Measurements from ENCODE around the gene ATG101. TPM values are rescaled to one million over a fixed set of nuclear protein-coding genes. Genes with fewer than 3 reads are reported as not detected.

ATG101 gene
- total and polyA plus RNA-seq, 9 of the 15 experiments (the other 6 are each of a cell fraction or from before 2014, with no cell fraction given), result 2.9 to 52.4 (median 29.7) TPM

DNA sequence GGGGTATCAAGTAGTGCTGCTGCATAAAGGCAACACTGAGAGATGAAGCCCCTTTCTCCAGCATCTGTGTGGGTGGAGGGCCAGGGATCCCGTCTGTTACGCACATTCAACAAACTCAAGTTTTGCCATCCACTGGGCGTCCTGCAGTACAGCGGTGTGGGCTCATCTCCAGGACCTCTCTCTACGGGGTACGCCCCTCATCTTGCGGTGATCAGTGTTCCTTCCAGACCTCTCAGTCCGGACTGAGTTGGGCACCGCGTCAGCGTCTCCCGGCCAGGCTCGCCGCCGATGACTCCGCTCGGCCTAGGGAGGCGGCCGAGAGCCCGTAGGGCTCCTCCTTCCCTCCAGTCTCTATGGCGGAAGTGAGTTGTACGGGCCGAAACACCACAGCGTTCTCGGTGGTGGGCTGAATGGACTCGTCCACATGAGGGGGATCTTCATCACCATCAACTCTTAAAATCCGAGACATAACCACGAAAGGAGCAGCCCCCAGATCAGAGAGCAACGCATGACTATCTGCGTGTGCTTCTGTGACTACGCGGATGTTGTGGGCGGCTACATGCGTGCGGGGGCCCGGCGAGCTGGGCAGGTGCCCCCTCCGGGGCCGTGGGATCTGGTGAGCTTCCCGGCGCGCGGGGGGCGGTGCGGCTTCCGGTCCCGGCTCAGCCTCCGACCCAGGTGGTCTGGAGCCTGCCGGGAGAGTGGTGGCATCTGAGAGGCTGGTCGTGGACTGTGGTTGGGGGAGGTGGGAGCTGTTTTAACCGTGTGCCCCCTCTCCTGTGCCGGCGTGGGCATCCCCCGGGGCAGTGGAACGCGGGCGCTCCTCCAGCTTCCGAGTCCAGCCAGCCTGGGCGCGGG, at the start of gene ATG101 (continued):
- TF ChIP-seq ZNF644 (tag; IDR thresholded peaks at IDR 0.05; ENCODE audit: low read depth), result no peak
- TF ChIP-seq FOS (IDR thresholded peaks at IDR 0.05; ENCODE audit: extremely low read depth, insufficient read length), result no peak
- TF ChIP-seq E2F3 (CRISPR knock-in tag; IDR thresholded peaks at IDR 0.05), result no peak
- TF ChIP-seq HMG20A (CRISPR knock-in tag; conservative IDR thresholded peaks at IDR 0.05), result no peak
- no peak for TF ChIP-seq OTX1 (CRISPR knock-in tag; IDR thresholded peaks at IDR 0.05)
- TF ChIP-seq RFX7 (CRISPR knock-in tag; IDR thresholded peaks at IDR 0.05), result no peak
- no peak for TF ChIP-seq PHTF2 (CRISPR knock-in tag; IDR thresholded peaks at IDR 0.05)
- TF ChIP-seq, protein P1, sequence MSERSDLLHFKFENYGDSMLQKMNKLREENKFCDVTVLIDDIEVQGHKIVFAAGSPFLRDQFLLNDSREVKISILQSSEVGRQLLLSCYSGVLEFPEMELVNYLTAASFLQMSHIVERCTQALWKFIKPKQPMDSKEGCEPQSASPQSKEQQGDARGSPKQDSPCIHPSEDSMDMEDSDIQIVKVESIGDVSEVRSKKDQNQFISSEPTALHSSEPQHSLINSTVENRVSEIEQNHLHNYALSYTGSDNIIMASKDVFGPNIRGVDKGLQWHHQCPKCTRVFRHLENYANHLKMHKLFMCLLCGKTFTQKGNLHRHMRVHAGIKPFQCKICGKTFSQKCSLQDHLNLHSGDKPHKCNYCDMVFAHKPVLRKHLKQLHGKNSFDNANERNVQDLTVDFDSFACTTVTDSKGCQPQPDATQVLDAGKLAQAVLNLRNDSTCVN (CRISPR knock-in tag; IDR thresholded peaks at IDR 0.05), result no peak
- no peak for TF ChIP-seq ZBTB1 (CRISPR knock-in tag; IDR thresholded peaks at IDR 0.05; ENCODE audit: borderline replicate concordance, low read depth)
- peak; percentile 35; the same call in 1 of the 2 replicates for TF ChIP-seq BCOR (IDR thresholded peaks at IDR 0.05)
- peak; percentile 82; the same call in 1 of the 2 replicates for TF ChIP-seq NBN (IDR thresholded peaks at IDR 0.05; ENCODE audit: low read depth)
- peak; percentile 72 for TF ChIP-seq HMGN3 (IDR thresholded peaks at IDR 0.05; ENCODE audit: borderline replicate concordance, extremely low read depth, insufficient read length, low read depth, low read length)
- no peak for TF ChIP-seq HEY1 (CRISPR knock-in tag; IDR thresholded peaks at IDR 0.05; ENCODE audit: borderline replicate concordance)
- TF ChIP-seq ZNF766 (CRISPR knock-in tag; conservative IDR thresholded peaks at IDR 0.05), result no peak
- TF ChIP-seq ZBED1 (IDR thresholded peaks at IDR 0.05), result no peak
- peak; percentile 30; the same call in 1 of the 2 replicates for TF ChIP-seq ZFX (CRISPR knock-in tag; IDR thresholded peaks at IDR 0.05)
- TF ChIP-seq, protein P2, sequence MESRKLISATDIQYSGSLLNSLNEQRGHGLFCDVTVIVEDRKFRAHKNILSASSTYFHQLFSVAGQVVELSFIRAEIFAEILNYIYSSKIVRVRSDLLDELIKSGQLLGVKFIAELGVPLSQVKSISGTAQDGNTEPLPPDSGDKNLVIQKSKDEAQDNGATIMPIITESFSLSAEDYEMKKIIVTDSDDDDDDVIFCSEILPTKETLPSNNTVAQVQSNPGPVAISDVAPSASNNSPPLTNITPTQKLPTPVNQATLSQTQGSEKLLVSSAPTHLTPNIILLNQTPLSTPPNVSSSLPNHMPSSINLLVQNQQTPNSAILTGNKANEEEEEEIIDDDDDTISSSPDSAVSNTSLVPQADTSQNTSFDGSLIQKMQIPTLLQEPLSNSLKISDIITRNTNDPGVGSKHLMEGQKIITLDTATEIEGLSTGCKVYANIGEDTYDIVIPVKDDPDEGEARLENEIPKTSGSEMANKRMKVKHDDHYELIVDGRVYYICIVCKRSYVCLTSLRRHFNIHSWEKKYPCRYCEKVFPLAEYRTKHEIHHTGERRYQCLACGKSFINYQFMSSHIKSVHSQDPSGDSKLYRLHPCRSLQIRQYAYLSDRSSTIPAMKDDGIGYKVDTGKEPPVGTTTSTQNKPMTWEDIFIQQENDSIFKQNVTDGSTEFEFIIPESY (CRISPR knock-in tag; IDR thresholded peaks at IDR 0.05), result peak; percentile 52; the same call in 1 of the 2 replicates
- peak; percentile 87; the same call in 1 of the 2 replicates for TF ChIP-seq ELF4 (CRISPR knock-in tag; IDR thresholded peaks at IDR 0.05)
- no peak for TF ChIP-seq POU5F1 (IDR thresholded peaks at IDR 0.05; ENCODE audit: borderline replicate concordance, low read depth, low read length, partially characterized antibody)
- TF ChIP-seq ELF1 (tag; IDR thresholded peaks at IDR 0.05), result peak; percentile 87
- no peak for TF ChIP-seq ZNF282 (CRISPR knock-in tag; IDR thresholded peaks at IDR 0.05)
- TF ChIP-seq ZNF23 (CRISPR knock-in tag; IDR thresholded peaks at IDR 0.05), result no peak
- TF ChIP-seq FOXA3 (CRISPR knock-in tag; conservative IDR thresholded peaks at IDR 0.05 in 1 of 2, IDR thresholded peaks at IDR 0.05 in 1 of 2), result no peak
- peak; percentile 70 for TF ChIP-seq FOXP1 (CRISPR knock-in tag; IDR thresholded peaks at IDR 0.05)
- TF ChIP-seq RAD21 (CRISPR knock-in tag; conservative IDR thresholded peaks at IDR 0.05 in 1 of 2, IDR thresholded peaks at IDR 0.05 in 1 of 2), result peak in 1 of 2 experiments; percentile 23; a peak in 1 of 4 replicates
- no peak for TF ChIP-seq ZNF239 (CRISPR knock-in tag; IDR thresholded peaks at IDR 0.05)
- TF ChIP-seq, protein P3, sequence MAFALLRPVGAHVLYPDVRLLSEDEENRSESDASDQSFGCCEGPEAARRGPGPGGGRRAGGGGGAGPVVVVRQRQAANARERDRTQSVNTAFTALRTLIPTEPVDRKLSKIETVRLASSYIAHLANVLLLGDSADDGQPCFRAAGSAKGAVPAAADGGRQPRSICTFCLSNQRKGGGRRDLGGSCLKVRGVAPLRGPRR (CRISPR knock-in tag; IDR thresholded peaks at IDR 0.05), result no peak

Data from K562 (cell line).